Measurements from ENCODE around the gene CDKN1A. TPM values are rescaled to one million over a fixed set of nuclear protein-coding genes. Genes with fewer than 3 reads are reported as not detected.
A peak's percentile ranks its signal among the peaks of the same experiment; 100 is the strongest.

The CDKN1A gene
- polyA plus RNA-seq, 3 donors = 117 to 1,223 (median 144) TPM

- Histone ChIP-seq H3K9ac (ENCODE audit: insufficient read depth, low read length, poor library complexity, severe bottlenecking) (no peak overlapping the region), H3K79me2 (ENCODE audit: insufficient read depth, low read length) (no peaks in the 10 kb centered on the region), H3K27ac (ENCODE audit: low read depth in 1 of 2, low read length in 2 of 2) (no peak overlapping the region), H3K4me1 (ENCODE audit: control insufficient read depth in 1 of 2, insufficient read depth in 2 of 2, low read length in 2 of 2) (peaks cover 24 to 27% of the 10 kb centered on the region in 2 donors), H3K36me3 (replicated peaks in 1 of 2; ENCODE audit: control insufficient read depth in 1 of 2, insufficient read depth in 2 of 2, low read length in 2 of 2) (no peaks in the 10 kb centered on the region), H3K9me3 (replicated peaks in 1 of 2; ENCODE audit: control insufficient read depth in 1 of 2, insufficient read depth in 1 of 2, low read length in 2 of 2) (no peaks in the 10 kb centered on the region), H3K27me3 (ENCODE audit: control insufficient read depth in 2 of 2, insufficient read depth in 2 of 2, low read length in 2 of 2) (peaks cover 0 to 15% of the 10 kb centered on the region in 2 donors), H3K4me2 (replicated peaks; ENCODE audit: extremely low read depth, low read length, poor library complexity, severe bottlenecking) (no peak overlapping the region), H2AFZ (ENCODE audit: insufficient read depth, low read depth, low read length, poor library complexity, severe bottlenecking) (no peak overlapping the region), H3K4me3 (replicated peaks in 1 of 3; ENCODE audit: low read depth in 2 of 3, low read length in 3 of 3) (no peak overlapping the region), H4K20me1 (ENCODE audit: insufficient read depth, low read length) (peaks cover 3% of the 10 kb centered on the region)
- TF ChIP-seq CTCF (IDR thresholded peaks at IDR 0.05) = no peak
- Mint-ChIP-seq H3K36me3 (peaks cover 3% of the 10 kb centered on the region in 2 donors), H3K27me3 (ENCODE audit: low read depth in 3 of 3) (peaks cover 19 to 25% (median 20%) of the 10 kb centered on the region in 3 donors), H3K4me1 (peaks cover 24% of the 10 kb centered on the region), H3K9me3 (peaks cover 0 to 11% (median 0%) of the 10 kb centered on the region in 7 donors), H3K27ac (peak overlapping the region in 1 of 7 donors; percentile 42), H3K4me3 (no peak overlapping the region)
- WGBS (ENCODE audit: insufficient coverage) = 83% methylated on average over 10 of the region's 10 CpGs
- intact Hi-C loops (cut with micrococcal nuclease) = no loop called here
- DNase-seq = no peak
Observed at GRCh38 chr6:36673882-36674281, 4.6 kb upstream of the CDKN1A start.

- Histone ChIP-seq H3K4me2 (replicated peaks; ENCODE audit: extremely low read depth, low read length, poor library complexity, severe bottlenecking) (no peak overlapping the region), H4K20me1 (ENCODE audit: insufficient read depth, low read length) (peaks cover 14% of the 10 kb centered on the region), H3K9ac (ENCODE audit: insufficient read depth, low read length, poor library complexity, severe bottlenecking) (no peak overlapping the region), H3K36me3 (replicated peaks in 1 of 2; ENCODE audit: control insufficient read depth in 1 of 2, insufficient read depth in 2 of 2, low read length in 2 of 2) (no peaks in the 10 kb centered on the region), H3K79me2 (ENCODE audit: insufficient read depth, low read length) (no peaks in the 10 kb centered on the region), H3K4me3 (replicated peaks in 1 of 3; ENCODE audit: low read depth in 2 of 3, low read length in 3 of 3) (no peak overlapping the region), H3K27ac (ENCODE audit: low read depth in 1 of 2, low read length in 2 of 2) (no peak overlapping the region), H2AFZ (ENCODE audit: insufficient read depth, low read depth, low read length, poor library complexity, severe bottlenecking) (no peak overlapping the region), H3K4me1 (ENCODE audit: control insufficient read depth in 1 of 2, insufficient read depth in 2 of 2, low read length in 2 of 2) (peaks cover 32 to 35% of the 10 kb centered on the region in 2 donors), H3K27me3 (ENCODE audit: control insufficient read depth in 2 of 2, insufficient read depth in 2 of 2, low read length in 2 of 2) (peaks cover 0 to 19% of the 10 kb centered on the region in 2 donors), H3K9me3 (replicated peaks in 1 of 2; ENCODE audit: control insufficient read depth in 1 of 2, insufficient read depth in 1 of 2, low read length in 2 of 2) (no peaks in the 10 kb centered on the region)
- Mint-ChIP-seq H3K36me3 (peaks cover 3% of the 10 kb centered on the region in 2 donors), H3K27me3 (ENCODE audit: low read depth in 3 of 3) (peaks cover 15 to 30% (median 22%) of the 10 kb centered on the region in 3 donors), H3K4me1 (peaks cover 24% of the 10 kb centered on the region), H3K27ac (no peak overlapping the region), H3K4me3 (no peak overlapping the region), H3K9me3 (peaks cover 0 to 11% (median 0%) of the 10 kb centered on the region in 7 donors)
- TF ChIP-seq CTCF (IDR thresholded peaks at IDR 0.05) = no peak
- WGBS (ENCODE audit: insufficient coverage) = 92% methylated on average over 4 of the region's 7 CpGs
- intact Hi-C loops (cut with micrococcal nuclease) = no loop called here
- no peak for DNase-seq
Observed at GRCh38 chr6:36674942-36675341, 3.6 kb upstream of the CDKN1A start.

All from CD14-positive monocyte (primary cell).